ENCODE results near the gene TRUB2. TPM values are rescaled to one million over a fixed set of nuclear protein-coding genes. Genes with fewer than 3 reads are reported as not detected.

TRUB2 gene
- total and polyA plus RNA-seq, 2 of the 13 experiments (the other 11 are each of a cell fraction or from before 2014, with no cell fraction given): 22.3 to 41.2 TPM

- no peak for TF ChIP-seq ZGPAT (CRISPR knock-in tag; IDR thresholded peaks at IDR 0.05)
- TF ChIP-seq, protein P1, sequence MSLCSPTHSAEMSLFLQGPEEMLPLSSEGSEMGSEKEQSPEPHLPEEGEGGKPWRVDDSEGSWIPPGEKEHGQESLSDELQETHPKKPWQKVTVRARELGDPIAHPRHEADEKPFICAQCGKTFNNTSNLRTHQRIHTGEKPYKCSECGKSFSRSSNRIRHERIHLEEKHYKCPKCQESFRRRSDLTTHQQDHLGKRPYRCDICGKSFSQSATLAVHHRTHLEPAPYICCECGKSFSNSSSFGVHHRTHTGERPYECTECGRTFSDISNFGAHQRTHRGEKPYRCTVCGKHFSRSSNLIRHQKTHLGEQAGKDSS (CRISPR knock-in tag; IDR thresholded peaks at IDR 0.05; ENCODE audit: borderline replicate concordance, low read depth): no peak
- no peak for TF ChIP-seq ARNTL (CRISPR knock-in tag; IDR thresholded peaks at IDR 0.05)
- TF ChIP-seq ZBTB21 (CRISPR knock-in tag; IDR thresholded peaks at IDR 0.05): no peak
- no peak for TF ChIP-seq HNRNPUL1 (IDR thresholded peaks at IDR 0.05; ENCODE audit: low read depth, low read length)
Observed at GRCh38 chr9:128309551-128309950, 12.7 kb downstream of the TRUB2 start (continued).

DNA sequence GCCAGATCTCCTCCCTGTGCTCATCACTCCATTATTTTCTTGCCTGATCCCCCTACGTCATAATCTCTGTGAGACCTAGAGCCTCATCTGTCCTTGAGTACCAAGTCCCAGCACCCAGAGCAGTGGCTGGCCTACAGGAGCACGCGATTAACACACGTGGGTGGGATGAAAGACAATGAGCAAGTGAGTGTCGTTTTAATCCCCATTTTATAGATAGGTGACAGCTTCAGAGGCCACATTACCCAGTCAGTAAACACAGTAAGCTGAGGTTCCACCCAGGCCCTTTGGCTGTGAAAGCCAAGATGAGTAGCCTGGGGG, 17.3 kb downstream of the TRUB2 start:
- no peak overlapping the region for H3K4me3 ChIP-seq (replicated peaks in 1 of 3; ENCODE audit: insufficient read depth in 1 of 3, low read depth in 2 of 3, low read length in 3 of 3)
- ChIA-PET CTCF (ENCODE audit: low intra/inter-chr PET ratio, low total read pairs) (no interaction called here), POLR2A (interaction anchor here (4.8 kb wide), 1 partner anchor 9 kb away, joined by 34 read pairs; no protein-coding TSS in a partner anchor)
- H3K4me2 ChIP-seq (ENCODE audit: low read depth, low read length): no peak overlapping the region
- no peaks in the 10 kb centered on the region for H3K27me3 ChIP-seq (ENCODE audit: control insufficient read depth in 1 of 2, insufficient read depth in 2 of 2, low read length in 2 of 2)
- no peaks in the 10 kb centered on the region for H4K20me1 ChIP-seq (ENCODE audit: insufficient read depth, low read length)
- BruUV-seq (replicated peaks): no TSS peak
- in situ Hi-C loops (cut with HindIII; ENCODE audit: extremely low pct_ligation_motif_present, low pct_unique_long_range_greater_than_20kb) (no loop called here), intact Hi-C loops (cut with micrococcal nuclease; ENCODE audit: unreplicated experiment) (no loop called here)
- no peak for ATAC-seq
- peaks cover 5 to 13% of the 10 kb centered on the region in 2 experiments; a peak in 4 of 5 replicates for H3K36me3 ChIP-seq (replicated peaks in 1 of 2; ENCODE audit: control insufficient read depth in 1 of 2, insufficient read depth in 2 of 2, low read length in 2 of 2)
- 72% methylated on average over 5 of the region's 5 CpGs for WGBS (ENCODE audit: low lambda C conversion rate)
- no peaks in the 10 kb centered on the region for H3K79me2 ChIP-seq (ENCODE audit: insufficient read depth, low read length)
- peaks cover 5% of the 10 kb centered on the region for H3K4me1 ChIP-seq (ENCODE audit: insufficient read depth, low read length)
- FAIRE-seq: no peak
- DNase-seq (ENCODE audit: low spot score): no peak
- H3K27ac ChIP-seq (ENCODE audit: extremely low read length, insufficient read depth, low read length): no peak overlapping the region
- TF ChIP-seq, protein P2, sequence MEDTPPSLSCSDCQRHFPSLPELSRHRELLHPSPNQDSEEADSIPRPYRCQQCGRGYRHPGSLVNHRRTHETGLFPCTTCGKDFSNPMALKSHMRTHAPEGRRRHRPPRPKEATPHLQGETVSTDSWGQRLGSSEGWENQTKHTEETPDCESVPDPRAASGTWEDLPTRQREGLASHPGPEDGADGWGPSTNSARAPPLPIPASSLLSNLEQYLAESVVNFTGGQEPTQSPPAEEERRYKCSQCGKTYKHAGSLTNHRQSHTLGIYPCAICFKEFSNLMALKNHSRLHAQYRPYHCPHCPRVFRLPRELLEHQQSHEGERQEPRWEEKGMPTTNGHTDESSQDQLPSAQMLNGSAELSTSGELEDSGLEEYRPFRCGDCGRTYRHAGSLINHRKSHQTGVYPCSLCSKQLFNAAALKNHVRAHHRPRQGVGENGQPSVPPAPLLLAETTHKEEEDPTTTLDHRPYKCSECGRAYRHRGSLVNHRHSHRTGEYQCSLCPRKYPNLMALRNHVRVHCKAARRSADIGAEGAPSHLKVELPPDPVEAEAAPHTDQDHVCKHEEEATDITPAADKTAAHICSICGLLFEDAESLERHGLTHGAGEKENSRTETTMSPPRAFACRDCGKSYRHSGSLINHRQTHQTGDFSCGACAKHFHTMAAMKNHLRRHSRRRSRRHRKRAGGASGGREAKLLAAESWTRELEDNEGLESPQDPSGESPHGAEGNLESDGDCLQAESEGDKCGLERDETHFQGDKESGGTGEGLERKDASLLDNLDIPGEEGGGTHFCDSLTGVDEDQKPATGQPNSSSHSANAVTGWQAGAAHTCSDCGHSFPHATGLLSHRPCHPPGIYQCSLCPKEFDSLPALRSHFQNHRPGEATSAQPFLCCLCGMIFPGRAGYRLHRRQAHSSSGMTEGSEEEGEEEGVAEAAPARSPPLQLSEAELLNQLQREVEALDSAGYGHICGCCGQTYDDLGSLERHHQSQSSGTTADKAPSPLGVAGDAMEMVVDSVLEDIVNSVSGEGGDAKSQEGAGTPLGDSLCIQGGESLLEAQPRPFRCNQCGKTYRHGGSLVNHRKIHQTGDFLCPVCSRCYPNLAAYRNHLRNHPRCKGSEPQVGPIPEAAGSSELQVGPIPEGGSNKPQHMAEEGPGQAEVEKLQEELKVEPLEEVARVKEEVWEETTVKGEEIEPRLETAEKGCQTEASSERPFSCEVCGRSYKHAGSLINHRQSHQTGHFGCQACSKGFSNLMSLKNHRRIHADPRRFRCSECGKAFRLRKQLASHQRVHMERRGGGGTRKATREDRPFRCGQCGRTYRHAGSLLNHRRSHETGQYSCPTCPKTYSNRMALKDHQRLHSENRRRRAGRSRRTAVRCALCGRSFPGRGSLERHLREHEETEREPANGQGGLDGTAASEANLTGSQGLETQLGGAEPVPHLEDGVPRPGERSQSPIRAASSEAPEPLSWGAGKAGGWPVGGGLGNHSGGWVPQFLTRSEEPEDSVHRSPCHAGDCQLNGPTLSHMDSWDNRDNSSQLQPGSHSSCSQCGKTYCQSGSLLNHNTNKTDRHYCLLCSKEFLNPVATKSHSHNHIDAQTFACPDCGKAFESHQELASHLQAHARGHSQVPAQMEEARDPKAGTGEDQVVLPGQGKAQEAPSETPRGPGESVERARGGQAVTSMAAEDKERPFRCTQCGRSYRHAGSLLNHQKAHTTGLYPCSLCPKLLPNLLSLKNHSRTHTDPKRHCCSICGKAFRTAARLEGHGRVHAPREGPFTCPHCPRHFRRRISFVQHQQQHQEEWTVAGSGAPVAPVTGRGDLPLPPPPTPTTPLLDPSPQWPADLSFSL (CRISPR knock-in tag; IDR thresholded peaks at IDR 0.05): no peak
- TF ChIP-seq POLR2G (IDR thresholded peaks at IDR 0.05; ENCODE audit: low read depth, low read length) (peak; percentile 43; the same call in 1 of the 2 replicates), NRL (CRISPR knock-in tag; IDR thresholded peaks at IDR 0.05; ENCODE audit: borderline replicate concordance) (no peak), RBM22 (optimal IDR thresholded peaks at IDR 0.05; ENCODE audit: low read length) (peak; percentile 31)
- no peaks in the 10 kb centered on the region for H3K9me3 ChIP-seq (ENCODE audit: low read length)
- H3K9ac ChIP-seq (ENCODE audit: insufficient read depth, low read depth, low read length): no peak overlapping the region
- no peak overlapping the region for H2AFZ ChIP-seq (ENCODE audit: low read length)
